Mesendoderm (in vitro differentiated cells): ENCODE data around the gene ERP27.

ENCODE experiments used
- DNase-seq: peaks from one replicate; pipeline ENCODE4 v3.0.0; 2013
- H2AK5ac ChIP-seq: 2 replicates; pipeline ENCODE4 v1.6.1; 2013; ENCODE audit warnings: low read length, inconsistent platforms
- H2BK120ac ChIP-seq: 2 replicates; pipeline ENCODE4 v1.6.1; 2013; ENCODE audit warnings: low read depth, mild to moderate bottlenecking, low read length, moderate library complexity, mixed read lengths
- H2BK15ac ChIP-seq: replicated peaks from 2 replicates; pipeline ENCODE4 v1.6.1; 2013; ENCODE audit warnings: low read depth, mild to moderate bottlenecking, moderate library complexity
- H2BK5ac ChIP-seq: 2 replicates; pipeline ENCODE4 v1.6.1; 2013; ENCODE audit warnings: low read length, inconsistent platforms
- H3K18ac ChIP-seq: 2 replicates; pipeline ENCODE4 v1.6.1; 2013; ENCODE audit warnings: mild to moderate bottlenecking, low read length, mixed read lengths
- H3K23ac ChIP-seq: one replicate; pipeline ENCODE4 v1.6.1; 2013; ENCODE audit warnings: low read length
- H3K27ac ChIP-seq: 2 replicates; pipeline ENCODE4 v1.5.1; 2013; ENCODE audit warnings: low read depth, mild to moderate bottlenecking, inconsistent platforms, low read length, moderate library complexity
- H3K27me3 ChIP-seq: 2 replicates; pipeline ENCODE4 v1.6.1; 2013; ENCODE audit warnings: low read length, control low read depth, mild to moderate bottlenecking, inconsistent platforms; ENCODE audit not compliant: insufficient read depth, poor library complexity
- H3K36me3 ChIP-seq: 2 replicates; pipeline ENCODE4 v1.6.1; 2013; ENCODE audit warnings: low read length, inconsistent platforms; ENCODE audit not compliant: control insufficient read depth, insufficient read depth
- H3K4ac ChIP-seq: one replicate; pipeline ENCODE4 v1.6.1; 2013; ENCODE audit warnings: low read depth, mild to moderate bottlenecking, low read length, moderate library complexity
- H3K4me1 ChIP-seq: 2 replicates; pipeline ENCODE4 v1.6.1; 2013; ENCODE audit warnings: low read depth, low read length, inconsistent platforms; ENCODE audit not compliant: control insufficient read depth
- H3K4me2 ChIP-seq: 2 replicates; pipeline ENCODE4 v1.6.1; 2013; ENCODE audit warnings: low read length
- H3K4me3 ChIP-seq: 2 replicates; pipeline ENCODE4 v1.5.1; 2013; ENCODE audit warnings: mild to moderate bottlenecking, low read length
- H3K56ac ChIP-seq: one replicate; pipeline ENCODE4 v1.6.1; 2013; ENCODE audit warnings: low read length
- H3K79me1 ChIP-seq: 2 replicates; pipeline ENCODE4 v1.6.1; 2013; ENCODE audit warnings: low read length, inconsistent platforms
- H3K79me2 ChIP-seq: 2 replicates; pipeline ENCODE4 v1.6.1; 2013; ENCODE audit warnings: mild to moderate bottlenecking, low read length; ENCODE audit not compliant: control insufficient read depth, insufficient read depth
- H3K9ac ChIP-seq: 2 replicates; pipeline ENCODE4 v1.6.1; 2013; ENCODE audit warnings: low read length, inconsistent platforms
- H4K5ac ChIP-seq: one replicate; pipeline ENCODE4 v1.6.1; 2013; ENCODE audit warnings: low read length
- H4K8ac ChIP-seq: one replicate; pipeline ENCODE4 v1.6.1; 2013; ENCODE audit warnings: low read depth, mild to moderate bottlenecking, control low read depth, low read length, moderate library complexity
- WGBS: extraction: QIAGEN DNeasy Blood & Tissue Kit; methylation state at CpG from one replicate; pipeline ENCODE4 v1.1.7; 2013; ENCODE audit warnings: low lambda C conversion rate, missing lambda C conversion rate; ENCODE audit not compliant: insufficient coverage; ENCODE audit errors: extremely low coverage; 5-methylcytosine and 5-hydroxymethylcytosine counted together

The ERP27 gene

GRCh38 chr12:14900521-14901227 lies 37.7 kb downstream of the ERP27 start:
- Histone ChIP-seq H3K56ac (no peak overlapping the region), H3K4me1 (no peaks in the 10 kb centered on the region), H3K79me2 (no peaks in the 10 kb centered on the region), H3K36me3 (no peaks in the 10 kb centered on the region), H3K23ac (no peak overlapping the region), H2AK5ac (no peak overlapping the region), H3K9ac (no peak overlapping the region), H3K79me1 (no peaks in the 10 kb centered on the region), H3K4me2 (no peak overlapping the region), H3K27me3 (no peaks in the 10 kb centered on the region), H4K5ac (no peak overlapping the region), H4K8ac (no peak overlapping the region), H2BK15ac (no peak overlapping the region), H3K27ac (no peak overlapping the region), H3K4ac (no peak overlapping the region), H3K4me3 (no peak overlapping the region), H3K18ac (no peak overlapping the region), H2BK5ac (no peak overlapping the region), H2BK120ac (no peak overlapping the region)
- no peak for DNase-seq
- WGBS: no CpG with 5 or more reads among the region's 5 CpGs

GRCh38 chr12:14896521-14897169 lies 41.7 kb downstream of the ERP27 start:
- Histone ChIP-seq H3K9ac (no peak overlapping the region), H3K36me3 (no peaks in the 10 kb centered on the region), H3K4me1 (no peaks in the 10 kb centered on the region), H3K56ac (no peak overlapping the region), H3K27me3 (no peaks in the 10 kb centered on the region), H3K79me2 (no peaks in the 10 kb centered on the region), H3K4ac (no peak overlapping the region), H2BK15ac (no peak overlapping the region), H2BK120ac (no peak overlapping the region), H3K27ac (no peak overlapping the region), H2BK5ac (no peak overlapping the region), H3K18ac (no peak overlapping the region), H4K8ac (no peak overlapping the region), H3K4me3 (no peak overlapping the region), H3K79me1 (no peaks in the 10 kb centered on the region), H2AK5ac (no peak overlapping the region), H3K4me2 (no peak overlapping the region), H3K23ac (no peak overlapping the region), H4K5ac (no peak overlapping the region)
- WGBS: no CpG with 5 or more reads among the region's 7 CpGs
- no peak for DNase-seq

GRCh38 chr12:14893506-14894250 lies 44.7 kb downstream of the ERP27 start:
- Histone ChIP-seq H2BK120ac (no peak overlapping the region), H4K8ac (no peak overlapping the region), H3K79me2 (no peaks in the 10 kb centered on the region), H3K4me2 (no peak overlapping the region), H3K27ac (no peak overlapping the region), H3K79me1 (no peaks in the 10 kb centered on the region), H2BK5ac (no peak overlapping the region), H3K4ac (no peak overlapping the region), H3K4me1 (no peaks in the 10 kb centered on the region), H4K5ac (no peak overlapping the region), H3K36me3 (no peaks in the 10 kb centered on the region), H3K27me3 (no peaks in the 10 kb centered on the region), H3K4me3 (no peak overlapping the region), H3K9ac (no peak overlapping the region), H3K18ac (no peak overlapping the region), H2BK15ac (no peak overlapping the region), H3K23ac (no peak overlapping the region), H2AK5ac (no peak overlapping the region), H3K56ac (no peak overlapping the region)
- WGBS: no CpG with 5 or more reads among the region's 5 CpGs
- no peak for DNase-seq

- Histone ChIP-seq H2AK5ac (no peak overlapping the region), H3K79me2 (no peaks in the 10 kb centered on the region), H3K56ac (no peak overlapping the region), H2BK5ac (no peak overlapping the region), H3K36me3 (no peaks in the 10 kb centered on the region), H2BK120ac (no peak overlapping the region), H3K27ac (no peak overlapping the region), H4K5ac (no peak overlapping the region), H3K18ac (no peak overlapping the region), H2BK15ac (no peak overlapping the region), H4K8ac (no peak overlapping the region), H3K4ac (no peak overlapping the region), H3K9ac (no peak overlapping the region), H3K79me1 (no peaks in the 10 kb centered on the region), H3K27me3 (no peaks in the 10 kb centered on the region), H3K4me1 (no peaks in the 10 kb centered on the region), H3K4me3 (no peak overlapping the region), H3K23ac (no peak overlapping the region), H3K4me2 (no peak overlapping the region)
- WGBS: no CpG with 5 or more reads among the region's 7 CpGs
- DNase-seq: no peak
Measured at GRCh38 chr12:14892726-14893505, 45.4 kb downstream of the ERP27 start.

GRCh38 chr12:14890701-14891100 lies 47.6 kb downstream of the ERP27 start:
- Histone ChIP-seq H3K23ac (no peak overlapping the region), H3K4ac (no peak overlapping the region), H4K8ac (no peak overlapping the region), H3K79me1 (no peaks in the 10 kb centered on the region), H2BK5ac (no peak overlapping the region), H3K18ac (no peak overlapping the region), H2BK120ac (no peak overlapping the region), H4K5ac (no peak overlapping the region), H3K4me3 (no peak overlapping the region), H3K79me2 (no peaks in the 10 kb centered on the region), H2AK5ac (no peak overlapping the region), H3K56ac (no peak overlapping the region), H3K4me1 (no peaks in the 10 kb centered on the region), H3K36me3 (no peaks in the 10 kb centered on the region), H3K4me2 (no peak overlapping the region), H2BK15ac (no peak overlapping the region), H3K9ac (no peak overlapping the region), H3K27ac (no peak overlapping the region), H3K27me3 (no peaks in the 10 kb centered on the region)
- no peak for DNase-seq
- no CpG with 5 or more reads among the region's 5 CpGs for WGBS
